HepG2 (cell line): ENCODE results near the gene NDEL1.

Source experiments
- CBX5 ChIP-seq: sonication (generic); formaldehyde crosslinking; IDR thresholded peaks from 2 replicates; pipeline ENCODE4 v1.4.0; 2020; ENCODE audit warnings: missing genetic modification reagents, borderline replicate concordance
- CTCF ChIP-seq: sonication (generic); formaldehyde crosslinking; IDR thresholded peaks from 2 replicates; pipeline ENCODE4 v1.5.0; 2020; ENCODE audit warnings: mild to moderate bottlenecking, missing genetic modification reagents, moderate library complexity
- EP300 ChIP-seq, 3 experiments: sonication (generic) in 1 of 3; formaldehyde crosslinking in 1 of 3; IDR thresholded peaks; 2 replicates each; pipeline versions ENCODE4 v1.5.1 to v1.6.1; 2011 to 2020; ENCODE audit warnings: low read depth in 2 of 3, low read length in 2 of 3, borderline replicate concordance in 1 of 3, improper control_type of control experiment in 1 of 3, mild to moderate bottlenecking in 1 of 3, missing genetic modification reagents in 1 of 3, moderate library complexity in 1 of 3
- NFE2L2 ChIP-seq: fragments of 150-350 bp; IDR thresholded peaks from 2 replicates; pipeline ENCODE4 v1.6.1; 2014; ENCODE audit warnings: low read length
- NR2C2 ChIP-seq: sonication (generic); formaldehyde crosslinking; IDR thresholded peaks from 2 replicates; pipeline ENCODE4 v1.4.0; 2020; ENCODE audit warnings: missing genetic modification reagents, mild to moderate bottlenecking, moderate library complexity, borderline replicate concordance
- RBAK ChIP-seq: sonication (generic); formaldehyde crosslinking; IDR thresholded peaks from 2 replicates; pipeline ENCODE4 v1.5.1; 2020; ENCODE audit warnings: mild to moderate bottlenecking, missing genetic modification reagents
- TARDBP ChIP-seq: sonication (generic); formaldehyde crosslinking; IDR thresholded peaks from 2 replicates; pipeline ENCODE4 v1.8.0; 2022; ENCODE audit warnings: mild to moderate bottlenecking, missing genetic modification reagents
- TFDP2 ChIP-seq: sonication (generic); formaldehyde crosslinking; IDR thresholded peaks from 2 replicates; pipeline ENCODE4 v1.4.0; 2020; ENCODE audit warnings: missing genetic modification reagents
- TRIM22 ChIP-seq: fragments of 450-650 bp; IDR thresholded peaks from 2 replicates; pipeline ENCODE4 v1.6.1; 2017
- USF2 ChIP-seq, 2 experiments: sonication (generic) in 1 of 2; formaldehyde crosslinking in 1 of 2; IDR thresholded peaks; 2 replicates each; pipeline versions ENCODE4 v1.5.1 to v1.6.1; 2011 to 2020; ENCODE audit warnings: borderline replicate concordance in 1 of 2, low read depth in 1 of 2, low read length in 1 of 2, mild to moderate bottlenecking in 1 of 2, missing genetic modification reagents in 1 of 2, moderate library complexity in 1 of 2
- ZNF460 ChIP-seq: sonication (generic); formaldehyde crosslinking; IDR thresholded peaks from 2 replicates; pipeline ENCODE4 v1.5.1; 2020; ENCODE audit warnings: missing genetic modification reagents, mild to moderate bottlenecking, borderline replicate concordance
- ZNF510 ChIP-seq: sonication (generic); formaldehyde crosslinking; IDR thresholded peaks from 2 replicates; pipeline ENCODE4 v1.4.0; 2020; ENCODE audit warnings: low read depth, mild to moderate bottlenecking, missing genetic modification reagents
- ZNF766 ChIP-seq: sonication (generic); formaldehyde crosslinking; IDR thresholded peaks from 2 replicates; pipeline ENCODE4 v1.5.0; 2020; ENCODE audit warnings: missing genetic modification reagents, borderline replicate concordance

- TF ChIP-seq RBAK (CRISPR knock-in tag) (no peak), CTCF (CRISPR knock-in tag) (no peak), TFDP2 (CRISPR knock-in tag) (no peak), TARDBP (CRISPR knock-in tag) (no peak), ZNF766 (CRISPR knock-in tag) (no peak), NFE2L2 (no peak), USF2 (IDR thresholded peaks at IDR 0.05; ENCODE audit: low read depth, low read length) (no peak), USF2 (CRISPR knock-in tag; IDR thresholded peaks at IDR 0.05; ENCODE audit: borderline replicate concordance) (no peak), ZNF510 (CRISPR knock-in tag) (no peak), NR2C2 (CRISPR knock-in tag) (no peak), EP300 (IDR thresholded peaks at IDR 0.05; ENCODE audit: low read depth in 2 of 2, low read length in 2 of 2) (no peak), EP300 (CRISPR knock-in tag; IDR thresholded peaks at IDR 0.05; ENCODE audit: borderline replicate concordance) (no peak), CBX5 (no peak), TRIM22 (no peak), ZNF460 (CRISPR knock-in tag) (no peak)
Observed at GRCh38 chr17:8393470-8394231, 42.0 kb upstream of the NDEL1 start.
